HCT116 (cell line): ENCODE results near the gene CDK14. TPM values are rescaled to one million over a fixed set of nuclear protein-coding genes. Genes with fewer than 3 reads are reported as not detected.

Experiments used
- ATAC-seq: fragments of 200-7000 bp; cut with Tn5 transposase; 2 replicates; pipeline ENCODE4 v1.9.1; 2020; ENCODE audit warnings: mild to moderate bottlenecking, moderate library complexity
- BruUV-seq: library from RNA; stranded (reverse); fragments of 400-500 nt; replicated peaks from 2 replicates; lab custom pipeline; 2021; lab: Mats Ljungman, UMichigan
- CTCF ChIA-PET: fragments of 300-600 bp; sonication (Branson Sonifier 250); formaldehyde crosslinking; loops from one replicate; lab custom pipeline; 2021; ENCODE audit warnings: antibody characterized with exemption; lab: Charles Lee
- POLR2A ChIA-PET: fragments of 300-600, 350-600 bp; sonication (Branson Sonifier 250); formaldehyde crosslinking; loops from one replicate; lab custom pipeline; 2021; ENCODE audit warnings: antibody characterized with exemption; lab: Charles Lee
- RAD21 ChIA-PET, 2 experiments: fragments of 300-600 bp; sonication (Branson Sonifier 250); formaldehyde crosslinking; loops; one replicate each; lab custom pipeline; 2023; ENCODE audit warnings: low total read pairs in 2 of 2; ENCODE audit not compliant: uncharacterized antibody in 2 of 2, unreplicated experiment in 2 of 2, low non-redundant PET in 1 of 2; lab: Charles Lee
- DNase-seq: peaks from one replicate; pipeline ENCODE4 v3.0.0-alpha.2; 2010; ENCODE audit warnings: low read depth, low spot score
- H2AFZ ChIP-seq: fragments of 200-600 bp; shearing (Covaris generic), sonication (generic); 2 replicates; pipeline ENCODE4 v1.6.1; 2017; ENCODE audit warnings: low read depth, mixed run types, mixed read lengths, antibody characterized with exemption, low read length; ENCODE audit not compliant: poor library complexity, severe bottlenecking
- H3K27ac ChIP-seq: 2 replicates; pipeline ENCODE4 v1.5.1; 2012; ENCODE audit warnings: low read depth, low read length
- H3K27me3 ChIP-seq: fragments of 200-600 bp; sonication (generic); 2 replicates; pipeline ENCODE4 v1.6.1; 2016; ENCODE audit warnings: mixed run types, low read length, mixed read lengths; ENCODE audit not compliant: insufficient read depth
- H3K36me3 ChIP-seq, 2 experiments: fragments of 200-500 bp in 1 of 2; fragments of 200-600 bp in 1 of 2; sonication (Bioruptor generic) in 1 of 2; sonication (generic) in 1 of 2; 2 replicates each; pipeline versions ENCODE4 v1.5.1 to v1.6.1; 2014 to 2016; ENCODE audit warnings: low read length in 2 of 2, inconsistent platforms in 1 of 2, mixed read lengths in 1 of 2, mixed run types in 1 of 2; ENCODE audit not compliant: insufficient read depth in 2 of 2, control insufficient read depth in 1 of 2
- H3K4me1 ChIP-seq, 2 experiments: fragments of 200-600 bp in 1 of 2; sonication (generic) in 1 of 2; 2 replicates each; pipeline versions ENCODE4 v1.5.1 to v1.6.1; 2012 to 2017; ENCODE audit warnings: low read length in 2 of 2, inconsistent platforms in 1 of 2, mild to moderate bottlenecking in 1 of 2, mixed read lengths in 1 of 2, mixed run types in 1 of 2, moderate library complexity in 1 of 2; ENCODE audit not compliant: insufficient read depth in 2 of 2, control insufficient read depth in 1 of 2
- H3K4me2 ChIP-seq: fragments of 200-600 bp; sonication (generic); 2 replicates; pipeline ENCODE4 v1.6.1; 2017; ENCODE audit warnings: mixed run types, low read length, mixed read lengths
- H3K4me3 ChIP-seq, 2 experiments: fragments of 200-600 bp in 1 of 2; sonication (generic) in 1 of 2; replicated peaks in 1 of 2; 2 replicates each; pipeline ENCODE4 v1.5.1; 2011 to 2016; ENCODE audit warnings: low read length in 2 of 2, control low read depth in 1 of 2, low read depth in 1 of 2, mild to moderate bottlenecking in 1 of 2, mixed read lengths in 1 of 2, mixed run types in 1 of 2
- H3K79me2 ChIP-seq: fragments of 200-600 bp; sonication (generic); 2 replicates; pipeline ENCODE4 v1.6.1; 2017; ENCODE audit warnings: mild to moderate bottlenecking, mixed run types, low read length, moderate library complexity, mixed read lengths; ENCODE audit not compliant: insufficient read depth
- H3K9ac ChIP-seq: fragments of 200-600 bp; sonication (generic); 2 replicates; pipeline ENCODE4 v1.6.1; 2016; ENCODE audit warnings: low read length, mixed read lengths
- H3K9me2 ChIP-seq: fragments of 200-600 bp; sonication (generic), shearing (Covaris generic); 2 replicates; pipeline ENCODE4 v1.6.1; 2017; ENCODE audit warnings: mixed run types, mild to moderate bottlenecking, moderate library complexity; ENCODE audit not compliant: insufficient read depth
- H3K9me3 ChIP-seq, 2 experiments: fragments of 200-500 bp in 1 of 2; fragments of 200-600 bp in 1 of 2; sonication (Bioruptor generic) in 1 of 2; sonication (generic) in 1 of 2; 2 replicates each; pipeline ENCODE4 v1.6.1; 2014 to 2017; ENCODE audit warnings: low read length in 2 of 2, mixed read lengths in 2 of 2, inconsistent platforms in 1 of 2, low read depth in 1 of 2, mild to moderate bottlenecking in 1 of 2, mixed run types in 1 of 2, moderate library complexity in 1 of 2; ENCODE audit not compliant: control insufficient read depth in 1 of 2, insufficient read depth in 1 of 2
- H4K20me1 ChIP-seq: fragments of 200-600 bp; sonication (generic), shearing (Covaris generic); 2 replicates; pipeline ENCODE4 v1.6.1; 2017; ENCODE audit warnings: mixed run types, mild to moderate bottlenecking, moderate library complexity; ENCODE audit not compliant: insufficient read depth
- CBX3 ChIP-seq: IDR thresholded peaks from 2 replicates; pipeline ENCODE4 v1.6.1; 2012; ENCODE audit warnings: low read depth
- CEBPB ChIP-seq: IDR thresholded peaks from 2 replicates; pipeline ENCODE4 v1.6.1; 2012; ENCODE audit warnings: low read depth
- EZH2 ChIP-seq: fragments of 200-600 bp; sonication (generic); IDR thresholded peaks from 2 replicates; pipeline ENCODE4 v1.6.1; 2017; ENCODE audit warnings: antibody characterized with exemption, mixed run types
- JUND ChIP-seq: IDR thresholded peaks from 2 replicates; pipeline ENCODE4 v1.6.1; 2012
- POLR2A ChIP-seq: IDR thresholded peaks from 2 replicates; pipeline ENCODE4 v1.7.0; 2011; ENCODE audit warnings: borderline replicate concordance; ENCODE audit not compliant: insufficient read depth, insufficient read length; ENCODE audit errors: extremely low read depth
- RAD21 ChIP-seq: IDR thresholded peaks from 2 replicates; pipeline ENCODE4 v1.6.1; 2012; ENCODE audit warnings: low read depth, mild to moderate bottlenecking
- REST ChIP-seq: IDR thresholded peaks from 2 replicates; pipeline ENCODE4 v1.6.1; 2012; ENCODE audit warnings: low read depth
- SIN3A ChIP-seq: IDR thresholded peaks from 2 replicates; pipeline ENCODE4 v1.6.1; 2012; ENCODE audit warnings: low read depth
- SP1 ChIP-seq: IDR thresholded peaks from 2 replicates; pipeline ENCODE4 v1.6.1; 2012; ENCODE audit warnings: low read depth
- TCF7L2 ChIP-seq: IDR thresholded peaks from 2 replicates; pipeline ENCODE4 v1.7.0; 2011; ENCODE audit warnings: borderline replicate concordance, inconsistent platforms; ENCODE audit not compliant: insufficient read depth, insufficient read length; ENCODE audit errors: extremely low read depth
- ZNF274 ChIP-seq: fragments of 200-500 bp; sonication (Bioruptor generic); IDR thresholded peaks from 2 replicates; pipeline ENCODE4 v1.6.1; 2014; ENCODE audit warnings: mild to moderate bottlenecking, low read depth, low read length, inconsistent platforms
- intact Hi-C: fragments of 100-400 bp; cut with micrococcal nuclease; formaldehyde crosslinking; loops from 2 replicates; pipeline ENCODE4 v1.10.0; 2022
- total RNA-seq: library from RNA; stranded (reverse); gene quantifications from one replicate; pipeline ENCODE4 v1.2.1, GENCODE V29; 2021; ENCODE audit not compliant: unreplicated experiment
- TF ChIP-seq, protein P1 (sequence below): IDR thresholded peaks from 2 replicates; pipeline ENCODE4 v1.6.1; 2012

The CDK14 gene
- total RNA-seq, 1 experiment from 2014 or later: 10.2 TPM

GRCh38 chr7:90916319-90916718 lies 320.2 kb downstream of the CDK14 start:
- Histone ChIP-seq H3K4me2 (no peak overlapping the region), H2AFZ (no peak overlapping the region), H3K9me3 (no peaks in the 10 kb centered on the region), H3K9me2 (no peaks in the 10 kb centered on the region), H3K36me3 (no peaks in the 10 kb centered on the region), H4K20me1 (no peaks in the 10 kb centered on the region), H3K79me2 (no peaks in the 10 kb centered on the region), H3K4me1 (no peaks in the 10 kb centered on the region), H3K4me3 (no peak overlapping the region), H3K27me3 (no peaks in the 10 kb centered on the region), H3K9ac (no peak overlapping the region), H3K27ac (no peak overlapping the region)
- intact Hi-C loops: no loop called here
- no peak for ATAC-seq
- ChIA-PET POLR2A (interaction anchor here (0.7 kb wide), 1 partner anchor 14 kb away, joined by 3 read pairs; no protein-coding TSS in a partner anchor), RAD21 (no interaction called here), CTCF (no interaction called here)
- BruUV-seq: no TSS peak
- TF ChIP-seq SP1 (no peak), EZH2 (no peak)
- no peak for DNase-seq

DNA sequence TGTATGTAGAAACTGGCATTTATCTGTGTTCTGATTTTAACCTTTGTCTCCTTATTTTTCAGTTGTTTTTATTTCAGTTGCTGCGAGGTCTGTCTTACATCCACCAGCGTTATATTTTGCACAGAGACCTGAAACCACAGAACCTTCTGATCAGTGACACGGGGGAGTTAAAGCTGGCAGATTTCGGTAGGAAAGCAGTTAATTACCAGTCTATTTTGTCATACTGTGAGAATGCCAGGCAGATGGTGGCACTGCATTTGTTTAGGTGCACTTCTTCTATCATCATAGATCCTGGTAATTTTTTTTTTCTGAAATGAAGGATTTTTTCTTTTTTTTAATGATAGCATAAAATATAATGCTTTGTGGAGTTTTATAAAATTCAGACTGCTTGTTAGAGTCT lies 321.4 kb downstream of the CDK14 start:
- intact Hi-C loops: no loop called here
- no peak overlapping the region for H3K4me2 ChIP-seq
- CTCF ChIA-PET: no interaction called here
- H3K9me3 ChIP-seq: no peaks in the 10 kb centered on the region
- no peak overlapping the region for H2AFZ ChIP-seq
- H4K20me1 ChIP-seq: no peaks in the 10 kb centered on the region
- H3K4me1 ChIP-seq: no peaks in the 10 kb centered on the region
- no peak overlapping the region for H3K4me3 ChIP-seq
- TF ChIP-seq POLR2A: no peak
- no peak for TF ChIP-seq JUND
- TF ChIP-seq CEBPB: no peak
- no peak for TF ChIP-seq TCF7L2
- TF ChIP-seq SP1: no peak
- no peak for TF ChIP-seq CBX3
- no peak for TF ChIP-seq ZNF274
- TF ChIP-seq, protein P1, sequence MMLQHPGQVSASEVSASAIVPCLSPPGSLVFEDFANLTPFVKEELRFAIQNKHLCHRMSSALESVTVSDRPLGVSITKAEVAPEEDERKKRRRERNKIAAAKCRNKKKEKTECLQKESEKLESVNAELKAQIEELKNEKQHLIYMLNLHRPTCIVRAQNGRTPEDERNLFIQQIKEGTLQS: no peak
- no peak for TF ChIP-seq REST
- no peak for TF ChIP-seq SIN3A
- no peak for TF ChIP-seq RAD21
- H3K9ac ChIP-seq: no peak overlapping the region
- H3K27me3 ChIP-seq: no peaks in the 10 kb centered on the region
- DNase-seq (no peak), ATAC-seq (no peak)
- POLR2A ChIA-PET: no interaction called here
- BruUV-seq: no TSS peak
- no peaks in the 10 kb centered on the region for H3K79me2 ChIP-seq
- H3K36me3 ChIP-seq: no peaks in the 10 kb centered on the region
- H3K27ac ChIP-seq: no peak overlapping the region
- no peaks in the 10 kb centered on the region for H3K9me2 ChIP-seq
- RAD21 ChIA-PET: no interaction called here
